ENCODE measurements around the gene REC8.

DNA sequence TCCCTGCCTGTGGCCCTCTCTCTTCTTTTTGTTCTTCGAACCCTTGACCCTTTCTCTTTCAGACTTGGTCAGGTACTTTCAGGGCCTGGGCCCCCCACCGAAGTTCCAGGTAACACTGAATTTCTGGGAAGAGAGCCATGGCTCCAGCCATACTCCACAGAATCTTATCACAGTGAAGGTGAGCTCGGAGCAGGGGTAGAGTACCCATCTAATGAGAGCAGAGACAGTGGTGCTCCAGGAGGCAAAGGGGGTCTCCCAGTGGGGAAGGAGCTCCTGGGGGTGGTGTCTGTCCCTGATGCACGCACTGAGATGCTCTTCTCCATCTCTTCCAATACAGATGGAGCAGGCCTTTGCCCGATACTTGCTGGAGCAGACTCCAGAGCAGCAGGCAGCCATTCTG, 6.1 kb upstream of the REC8 start:
- TF ChIP-seq, protein P1, sequence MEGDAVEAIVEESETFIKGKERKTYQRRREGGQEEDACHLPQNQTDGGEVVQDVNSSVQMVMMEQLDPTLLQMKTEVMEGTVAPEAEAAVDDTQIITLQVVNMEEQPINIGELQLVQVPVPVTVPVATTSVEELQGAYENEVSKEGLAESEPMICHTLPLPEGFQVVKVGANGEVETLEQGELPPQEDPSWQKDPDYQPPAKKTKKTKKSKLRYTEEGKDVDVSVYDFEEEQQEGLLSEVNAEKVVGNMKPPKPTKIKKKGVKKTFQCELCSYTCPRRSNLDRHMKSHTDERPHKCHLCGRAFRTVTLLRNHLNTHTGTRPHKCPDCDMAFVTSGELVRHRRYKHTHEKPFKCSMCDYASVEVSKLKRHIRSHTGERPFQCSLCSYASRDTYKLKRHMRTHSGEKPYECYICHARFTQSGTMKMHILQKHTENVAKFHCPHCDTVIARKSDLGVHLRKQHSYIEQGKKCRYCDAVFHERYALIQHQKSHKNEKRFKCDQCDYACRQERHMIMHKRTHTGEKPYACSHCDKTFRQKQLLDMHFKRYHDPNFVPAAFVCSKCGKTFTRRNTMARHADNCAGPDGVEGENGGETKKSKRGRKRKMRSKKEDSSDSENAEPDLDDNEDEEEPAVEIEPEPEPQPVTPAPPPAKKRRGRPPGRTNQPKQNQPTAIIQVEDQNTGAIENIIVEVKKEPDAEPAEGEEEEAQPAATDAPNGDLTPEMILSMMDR (IDR thresholded peaks at IDR 0.05; ENCODE audit: insufficient read depth, low read length) = no peak
- TF ChIP-seq POLR2AphosphoS5 (IDR thresholded peaks at IDR 0.05; ENCODE audit: low read depth) = no peak
- TF ChIP-seq, protein P2, sequence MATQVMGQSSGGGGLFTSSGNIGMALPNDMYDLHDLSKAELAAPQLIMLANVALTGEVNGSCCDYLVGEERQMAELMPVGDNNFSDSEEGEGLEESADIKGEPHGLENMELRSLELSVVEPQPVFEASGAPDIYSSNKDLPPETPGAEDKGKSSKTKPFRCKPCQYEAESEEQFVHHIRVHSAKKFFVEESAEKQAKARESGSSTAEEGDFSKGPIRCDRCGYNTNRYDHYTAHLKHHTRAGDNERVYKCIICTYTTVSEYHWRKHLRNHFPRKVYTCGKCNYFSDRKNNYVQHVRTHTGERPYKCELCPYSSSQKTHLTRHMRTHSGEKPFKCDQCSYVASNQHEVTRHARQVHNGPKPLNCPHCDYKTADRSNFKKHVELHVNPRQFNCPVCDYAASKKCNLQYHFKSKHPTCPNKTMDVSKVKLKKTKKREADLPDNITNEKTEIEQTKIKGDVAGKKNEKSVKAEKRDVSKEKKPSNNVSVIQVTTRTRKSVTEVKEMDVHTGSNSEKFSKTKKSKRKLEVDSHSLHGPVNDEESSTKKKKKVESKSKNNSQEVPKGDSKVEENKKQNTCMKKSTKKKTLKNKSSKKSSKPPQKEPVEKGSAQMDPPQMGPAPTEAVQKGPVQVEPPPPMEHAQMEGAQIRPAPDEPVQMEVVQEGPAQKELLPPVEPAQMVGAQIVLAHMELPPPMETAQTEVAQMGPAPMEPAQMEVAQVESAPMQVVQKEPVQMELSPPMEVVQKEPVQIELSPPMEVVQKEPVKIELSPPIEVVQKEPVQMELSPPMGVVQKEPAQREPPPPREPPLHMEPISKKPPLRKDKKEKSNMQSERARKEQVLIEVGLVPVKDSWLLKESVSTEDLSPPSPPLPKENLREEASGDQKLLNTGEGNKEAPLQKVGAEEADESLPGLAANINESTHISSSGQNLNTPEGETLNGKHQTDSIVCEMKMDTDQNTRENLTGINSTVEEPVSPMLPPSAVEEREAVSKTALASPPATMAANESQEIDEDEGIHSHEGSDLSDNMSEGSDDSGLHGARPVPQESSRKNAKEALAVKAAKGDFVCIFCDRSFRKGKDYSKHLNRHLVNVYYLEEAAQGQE (IDR thresholded peaks at IDR 0.05; ENCODE audit: insufficient replicate concordance, low read depth) = no peak
- no peak for TF ChIP-seq GABPA (IDR thresholded peaks at IDR 0.05; ENCODE audit: low read depth)
- no peak for TF ChIP-seq SPI1 (IDR thresholded peaks at IDR 0.05; ENCODE audit: borderline replicate concordance, low read depth)

Measured in HL-60 (cell line).